ENCODE data around the gene HNRNPUL1. TPM values are rescaled to one million over a fixed set of nuclear protein-coding genes. Genes with fewer than 3 reads are reported as not detected.

HNRNPUL1 gene
- total RNA-seq, 2 experiments from 2014 or later = 194 to 360 TPM

DNA sequence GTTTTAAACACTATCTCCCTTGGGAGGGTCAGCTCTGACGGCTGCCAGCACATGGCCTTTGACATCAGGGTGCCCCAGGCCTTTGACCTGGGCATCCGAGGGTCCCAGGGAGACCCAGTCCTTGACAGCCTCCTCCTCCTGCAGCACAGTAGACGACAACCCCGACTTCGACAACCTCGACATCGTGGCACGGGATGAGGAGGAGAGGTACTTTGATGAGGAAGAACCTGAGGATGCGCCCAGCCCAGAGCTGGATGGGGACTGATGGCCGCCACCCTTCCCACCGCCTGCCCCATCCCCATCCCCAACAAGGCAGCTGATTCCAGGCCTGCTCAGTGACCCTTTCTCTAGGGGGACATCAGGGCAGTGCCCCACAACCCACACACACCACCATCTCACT is 58.3 kb downstream of the HNRNPUL1 start:
- BruUV-seq (replicated peaks) = no TSS peak
- Histone ChIP-seq H3K4me3 (ENCODE audit: low read depth, low read length, poor library complexity, severe bottlenecking) (no peak overlapping the region), H3K27ac (ENCODE audit: low read depth, low read length, poor library complexity, severe bottlenecking) (no peak overlapping the region), H3K36me3 (ENCODE audit: insufficient read depth, low read length) (peaks cover 64% of the 10 kb centered on the region), H3K79me2 (ENCODE audit: insufficient read depth, low read depth, low read length) (no peaks in the 10 kb centered on the region), H3K4me1 (ENCODE audit: insufficient read depth, low read length, poor library complexity, severe bottlenecking) (peaks cover 33% of the 10 kb centered on the region), H2AFZ (ENCODE audit: low read length) (no peak overlapping the region), H3K9me2 (ENCODE audit: insufficient read depth, low read length) (no peaks in the 10 kb centered on the region), H4K20me1 (ENCODE audit: insufficient read depth, low read length) (no peaks in the 10 kb centered on the region; the same call in 1 of the 2 replicates), H3K4me2 (ENCODE audit: low read length) (no peak overlapping the region), H3K9me3 (ENCODE audit: low read length) (no peaks in the 10 kb centered on the region)
- ChIA-PET CTCF (ENCODE audit: unreplicated experiment) (no interaction called here), POLR2A (interaction anchor here (0.6 kb wide), 1 partner anchor 225 kb away, joined by 3 read pairs; no protein-coding TSS in a partner anchor)
- no peak for DNase-seq (ENCODE audit: low spot score)
- intact Hi-C loops (cut with micrococcal nuclease; ENCODE audit: unreplicated experiment) = no loop called here
- TF ChIP-seq EZH2phosphoT487 (IDR thresholded peaks at IDR 0.05; ENCODE audit: borderline replicate concordance, low read depth, low read length) = no peak

DNA sequence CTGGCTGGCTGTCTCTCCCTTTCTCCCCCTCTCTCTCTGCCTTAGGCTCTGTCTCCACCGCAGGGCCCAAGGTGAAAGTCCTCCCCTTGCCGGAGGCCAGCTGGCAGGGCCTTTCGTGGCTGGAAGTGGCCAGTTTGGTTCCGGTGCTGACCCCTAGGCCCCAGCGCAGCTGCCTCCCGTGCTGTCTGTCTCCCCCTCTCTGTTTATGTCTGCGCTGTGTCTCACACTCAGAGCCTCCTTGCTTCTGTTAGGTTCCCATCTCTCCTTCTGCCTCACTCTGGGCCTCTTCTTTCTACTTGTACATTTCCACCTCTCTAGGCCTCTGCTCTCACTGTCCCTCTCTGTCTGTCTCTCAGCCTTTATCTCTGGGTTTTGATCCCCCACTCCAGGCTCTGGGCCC is 58.9 kb downstream of the HNRNPUL1 start:
- H3K27ac ChIP-seq (ENCODE audit: low read depth, low read length, poor library complexity, severe bottlenecking) = no peak overlapping the region
- no peak overlapping the region for H3K4me2 ChIP-seq (ENCODE audit: low read length)

DNA sequence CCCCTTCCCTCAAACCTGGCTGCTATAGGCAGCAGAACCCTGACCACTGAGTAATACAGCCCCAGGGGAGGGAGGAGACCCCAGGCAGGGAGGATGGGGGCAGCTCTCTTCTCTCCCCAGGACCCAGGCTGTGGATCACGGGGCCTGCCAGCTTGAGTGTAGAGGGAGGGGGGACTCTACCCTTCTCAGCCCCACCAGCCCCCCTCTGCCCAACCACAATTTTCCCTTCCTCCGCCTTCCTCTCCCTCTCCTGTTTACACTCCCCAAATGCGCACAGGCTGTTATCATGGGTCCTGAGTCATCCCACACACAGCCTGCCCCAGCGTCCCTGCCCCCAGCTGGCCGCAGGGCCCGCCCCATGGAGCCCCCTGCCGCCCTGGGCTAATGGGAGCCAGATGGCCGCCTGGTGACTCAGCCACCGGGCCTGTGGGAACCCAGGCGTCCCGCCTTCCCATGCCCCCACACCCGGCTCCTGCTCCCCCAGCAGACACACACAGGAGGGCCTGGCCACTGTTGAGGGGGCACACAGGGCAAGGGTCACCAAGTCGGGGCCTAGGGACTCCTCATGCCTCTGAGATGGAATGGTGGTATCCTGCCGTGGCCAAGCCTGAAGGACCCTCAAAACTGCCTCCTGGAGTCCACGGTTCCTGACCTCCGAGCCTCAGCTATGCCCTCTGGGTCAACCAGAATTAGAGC is 59.4 kb downstream of the HNRNPUL1 start:
- Histone ChIP-seq H3K4me2 (ENCODE audit: low read length) (no peak overlapping the region), H3K27ac (ENCODE audit: low read depth, low read length, poor library complexity, severe bottlenecking) (peak overlapping the region; percentile 79), H2AFZ (ENCODE audit: low read length) (no peak overlapping the region), H3K4me3 (ENCODE audit: low read depth, low read length, poor library complexity, severe bottlenecking) (no peak overlapping the region), H3K79me2 (ENCODE audit: insufficient read depth, low read depth, low read length) (no peaks in the 10 kb centered on the region), H3K4me1 (ENCODE audit: insufficient read depth, low read length, poor library complexity, severe bottlenecking) (peaks cover 44% of the 10 kb centered on the region), H4K20me1 (ENCODE audit: insufficient read depth, low read length) (no peaks in the 10 kb centered on the region; the same call in 1 of the 2 replicates), H3K9me2 (ENCODE audit: insufficient read depth, low read length) (no peaks in the 10 kb centered on the region), H3K9me3 (ENCODE audit: low read length) (no peaks in the 10 kb centered on the region), H3K36me3 (ENCODE audit: insufficient read depth, low read length) (peaks cover 62% of the 10 kb centered on the region)
- BruUV-seq (replicated peaks) = no TSS peak
- intact Hi-C loops (cut with micrococcal nuclease; ENCODE audit: unreplicated experiment) = no loop called here
- ChIA-PET CTCF (ENCODE audit: unreplicated experiment) (no interaction called here), POLR2A (interaction anchor here (0.5 to 0.6 kb wide), 2 partner anchors 24 to 27 kb away, joined by 3 read pairs; no protein-coding TSS in a partner anchor)
- TF ChIP-seq, protein P1, sequence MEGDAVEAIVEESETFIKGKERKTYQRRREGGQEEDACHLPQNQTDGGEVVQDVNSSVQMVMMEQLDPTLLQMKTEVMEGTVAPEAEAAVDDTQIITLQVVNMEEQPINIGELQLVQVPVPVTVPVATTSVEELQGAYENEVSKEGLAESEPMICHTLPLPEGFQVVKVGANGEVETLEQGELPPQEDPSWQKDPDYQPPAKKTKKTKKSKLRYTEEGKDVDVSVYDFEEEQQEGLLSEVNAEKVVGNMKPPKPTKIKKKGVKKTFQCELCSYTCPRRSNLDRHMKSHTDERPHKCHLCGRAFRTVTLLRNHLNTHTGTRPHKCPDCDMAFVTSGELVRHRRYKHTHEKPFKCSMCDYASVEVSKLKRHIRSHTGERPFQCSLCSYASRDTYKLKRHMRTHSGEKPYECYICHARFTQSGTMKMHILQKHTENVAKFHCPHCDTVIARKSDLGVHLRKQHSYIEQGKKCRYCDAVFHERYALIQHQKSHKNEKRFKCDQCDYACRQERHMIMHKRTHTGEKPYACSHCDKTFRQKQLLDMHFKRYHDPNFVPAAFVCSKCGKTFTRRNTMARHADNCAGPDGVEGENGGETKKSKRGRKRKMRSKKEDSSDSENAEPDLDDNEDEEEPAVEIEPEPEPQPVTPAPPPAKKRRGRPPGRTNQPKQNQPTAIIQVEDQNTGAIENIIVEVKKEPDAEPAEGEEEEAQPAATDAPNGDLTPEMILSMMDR (conservative IDR thresholded peaks at IDR 0.05; ENCODE audit: low read length) = no peak
- TF ChIP-seq EZH2phosphoT487 (IDR thresholded peaks at IDR 0.05; ENCODE audit: borderline replicate concordance, low read depth, low read length) = no peak
- DNase-seq (ENCODE audit: low spot score) = no peak

More for the DNA sequence above, 58.9 kb downstream of the HNRNPUL1 start:
- intact Hi-C loops (cut with micrococcal nuclease; ENCODE audit: unreplicated experiment) = no loop called here
- Histone ChIP-seq H3K9me3 (ENCODE audit: low read length) (no peaks in the 10 kb centered on the region), H2AFZ (ENCODE audit: low read length) (no peak overlapping the region), H3K4me3 (ENCODE audit: low read depth, low read length, poor library complexity, severe bottlenecking) (no peak overlapping the region), H3K36me3 (ENCODE audit: insufficient read depth, low read length) (peaks cover 61% of the 10 kb centered on the region), H3K4me1 (ENCODE audit: insufficient read depth, low read length, poor library complexity, severe bottlenecking) (peaks cover 38% of the 10 kb centered on the region), H3K79me2 (ENCODE audit: insufficient read depth, low read depth, low read length) (no peaks in the 10 kb centered on the region), H3K9me2 (ENCODE audit: insufficient read depth, low read length) (no peaks in the 10 kb centered on the region), H4K20me1 (ENCODE audit: insufficient read depth, low read length) (no peaks in the 10 kb centered on the region; the same call in 1 of the 2 replicates)
- no TSS peak for BruUV-seq (replicated peaks)
- ChIA-PET POLR2A (interaction anchor here (0.6 kb wide), 1 partner anchor 225 kb away, joined by 3 read pairs; no protein-coding TSS in a partner anchor), CTCF (ENCODE audit: unreplicated experiment) (no interaction called here)
- no peak for DNase-seq (ENCODE audit: low spot score)
- no peak for TF ChIP-seq EZH2phosphoT487 (IDR thresholded peaks at IDR 0.05; ENCODE audit: borderline replicate concordance, low read depth, low read length)
- TF ChIP-seq, protein P1 (conservative IDR thresholded peaks at IDR 0.05; ENCODE audit: low read length) = no peak

All from OCI-LY7 (cell line).